Epithelial cell of esophagus (primary cell): ENCODE measurements around the gene CYBC1.
A peak's percentile ranks its signal among the peaks of the same experiment; 100 is the strongest.

ENCODE experiments used
- DNase-seq: peaks from one replicate; pipeline ENCODE4 v3.0.0; 2010; ENCODE audit warnings: low read depth
- H3K4me3 ChIP-seq: 2 replicates; pipeline ENCODE4 v1.5.1; 2011; ENCODE audit warnings: mild to moderate bottlenecking, low read length, control low read depth
- TF ChIP-seq, protein P1 (sequence below): IDR thresholded peaks from 2 replicates; pipeline ENCODE4 v1.5.1; 2011; ENCODE audit warnings: low read depth, mild to moderate bottlenecking, low read length, control low read depth, inconsistent platforms; ENCODE audit not compliant: insufficient read depth; ENCODE audit errors: missing control alignments

The CYBC1 gene

DNA sequence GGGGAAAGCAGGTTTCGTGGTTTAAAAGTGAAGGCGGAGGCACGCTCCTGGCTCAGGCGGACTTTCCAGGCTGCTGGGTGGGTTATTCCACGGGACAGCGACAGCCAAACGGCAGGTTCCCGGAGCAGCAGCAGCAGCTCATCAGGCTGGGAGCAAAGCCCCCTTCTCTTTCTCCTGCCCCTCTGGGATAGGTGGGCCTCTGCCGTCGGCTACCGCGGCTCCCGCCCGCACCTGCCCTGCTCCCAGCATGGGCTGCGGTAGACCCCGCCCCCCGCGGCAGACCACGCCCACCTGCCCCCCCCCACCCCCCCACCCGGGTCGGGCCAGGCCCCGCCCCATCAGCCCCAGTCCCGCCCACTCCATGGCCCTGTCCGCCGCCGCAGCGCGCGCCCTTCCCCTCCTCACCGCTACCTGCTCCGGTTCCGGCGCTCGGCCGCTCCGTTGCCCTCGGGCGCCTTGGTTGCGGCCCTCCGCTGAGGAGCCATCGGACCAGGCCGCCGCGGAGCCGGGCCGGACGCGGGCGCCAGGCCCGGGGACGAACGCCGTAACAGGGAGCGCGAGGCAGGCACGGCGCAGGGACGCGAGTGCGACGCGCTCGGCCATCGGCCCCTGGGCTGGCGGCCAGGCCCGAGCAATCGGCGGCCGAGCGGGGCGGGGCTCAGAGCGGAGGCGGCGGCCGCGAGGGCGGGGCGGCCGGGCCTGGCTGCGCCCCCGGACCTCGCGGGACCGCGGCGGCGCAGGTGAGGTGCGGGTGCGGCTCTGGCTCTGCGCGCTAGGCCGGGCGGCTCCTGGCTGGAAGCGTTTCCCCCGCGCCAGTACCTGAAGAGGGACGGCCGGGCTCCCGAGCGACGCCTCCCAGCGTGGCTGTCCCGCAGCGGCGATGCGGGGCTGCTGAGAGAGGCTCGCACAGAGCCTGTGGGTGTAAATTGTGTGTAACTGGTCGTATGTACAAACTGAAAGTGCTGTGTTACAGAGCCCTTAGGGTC, 32.3 kb downstream of the CYBC1 start, which contains the start of the genes HEXD and OGFOD3:
TSS of gene HEXD (plus strand) at position 347 of the 986 bp plus-strand sequence. CDS start 1,453 bp downstream, outside the sequence.
TSS of gene OGFOD3 (minus strand) at position 586 of the 986 bp plus-strand sequence. CDS start at position 485, 101 bp downstream.
- H3K4me3 ChIP-seq = peak within 1 kb of the TSS; percentile 58
- TF ChIP-seq, protein P1, sequence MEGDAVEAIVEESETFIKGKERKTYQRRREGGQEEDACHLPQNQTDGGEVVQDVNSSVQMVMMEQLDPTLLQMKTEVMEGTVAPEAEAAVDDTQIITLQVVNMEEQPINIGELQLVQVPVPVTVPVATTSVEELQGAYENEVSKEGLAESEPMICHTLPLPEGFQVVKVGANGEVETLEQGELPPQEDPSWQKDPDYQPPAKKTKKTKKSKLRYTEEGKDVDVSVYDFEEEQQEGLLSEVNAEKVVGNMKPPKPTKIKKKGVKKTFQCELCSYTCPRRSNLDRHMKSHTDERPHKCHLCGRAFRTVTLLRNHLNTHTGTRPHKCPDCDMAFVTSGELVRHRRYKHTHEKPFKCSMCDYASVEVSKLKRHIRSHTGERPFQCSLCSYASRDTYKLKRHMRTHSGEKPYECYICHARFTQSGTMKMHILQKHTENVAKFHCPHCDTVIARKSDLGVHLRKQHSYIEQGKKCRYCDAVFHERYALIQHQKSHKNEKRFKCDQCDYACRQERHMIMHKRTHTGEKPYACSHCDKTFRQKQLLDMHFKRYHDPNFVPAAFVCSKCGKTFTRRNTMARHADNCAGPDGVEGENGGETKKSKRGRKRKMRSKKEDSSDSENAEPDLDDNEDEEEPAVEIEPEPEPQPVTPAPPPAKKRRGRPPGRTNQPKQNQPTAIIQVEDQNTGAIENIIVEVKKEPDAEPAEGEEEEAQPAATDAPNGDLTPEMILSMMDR = no peak
- peak; percentile 93 for DNase-seq

DNA sequence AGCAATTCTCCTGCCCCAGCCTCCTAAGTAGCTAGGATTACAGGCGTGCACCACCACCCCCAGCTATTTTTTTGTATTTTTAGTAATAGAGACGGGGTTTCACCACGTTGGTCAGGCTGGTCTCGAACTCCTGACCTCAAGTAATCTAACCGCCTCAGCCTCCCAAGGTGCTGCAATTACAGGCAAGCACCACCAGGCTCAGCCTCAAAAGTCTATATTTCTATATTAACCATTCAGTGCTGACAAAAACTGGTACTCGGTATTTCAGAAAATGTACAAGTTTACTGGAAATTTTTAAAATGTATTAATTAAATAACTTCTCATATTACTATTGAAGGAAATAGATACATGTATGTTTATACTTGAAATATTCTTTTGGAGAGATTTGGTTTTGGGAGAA, 33.8 kb downstream of the CYBC1 start:
- DNase-seq = no peak
- no peak overlapping the region for H3K4me3 ChIP-seq
- TF ChIP-seq, protein P1 = peak; percentile 24

DNA sequence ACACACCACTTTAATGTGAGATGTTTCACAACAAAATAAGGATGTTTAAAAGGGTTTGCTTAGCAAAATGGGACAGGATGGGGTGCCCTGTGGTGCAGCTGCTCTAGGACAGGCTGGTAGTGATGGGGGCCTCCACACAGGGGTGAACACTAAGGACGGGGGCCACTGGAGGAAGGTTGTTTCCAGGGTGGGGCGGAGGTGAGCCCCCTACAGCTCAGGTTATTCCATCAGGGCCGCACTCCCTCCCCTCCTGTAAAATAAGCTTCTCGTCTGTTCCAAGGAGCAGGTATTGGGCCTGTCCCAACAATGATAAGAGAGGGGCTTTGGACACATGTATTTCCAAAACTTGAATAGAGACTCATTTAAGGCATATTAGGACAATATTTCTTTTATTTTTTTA, 34.3 kb downstream of the CYBC1 start:
- no peak for DNase-seq
- H3K4me3 ChIP-seq = no peak overlapping the region
- TF ChIP-seq, protein P1 = no peak

DNA sequence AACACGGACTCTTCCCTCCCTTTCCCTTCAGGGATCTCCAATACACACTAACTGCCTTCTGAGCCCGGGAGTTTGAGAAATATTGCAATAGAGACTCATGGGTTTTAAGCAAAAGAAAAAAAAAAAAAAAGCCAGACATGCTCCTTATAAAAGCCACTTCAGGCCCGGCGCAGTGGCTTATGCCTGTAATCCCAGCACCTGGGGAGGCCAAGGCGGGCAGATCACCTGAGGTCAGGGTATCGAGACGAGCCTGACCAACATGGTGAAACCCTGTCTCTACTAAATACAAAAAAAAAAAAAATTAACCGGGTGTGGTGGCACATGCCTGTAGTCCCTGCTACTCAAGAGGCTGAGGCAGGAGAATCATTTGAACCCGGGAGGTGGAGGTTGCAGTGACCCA, 34.8 kb downstream of the CYBC1 start:
- TF ChIP-seq, protein P1 = no peak
- no peak overlapping the region for H3K4me3 ChIP-seq
- no peak for DNase-seq

DNA sequence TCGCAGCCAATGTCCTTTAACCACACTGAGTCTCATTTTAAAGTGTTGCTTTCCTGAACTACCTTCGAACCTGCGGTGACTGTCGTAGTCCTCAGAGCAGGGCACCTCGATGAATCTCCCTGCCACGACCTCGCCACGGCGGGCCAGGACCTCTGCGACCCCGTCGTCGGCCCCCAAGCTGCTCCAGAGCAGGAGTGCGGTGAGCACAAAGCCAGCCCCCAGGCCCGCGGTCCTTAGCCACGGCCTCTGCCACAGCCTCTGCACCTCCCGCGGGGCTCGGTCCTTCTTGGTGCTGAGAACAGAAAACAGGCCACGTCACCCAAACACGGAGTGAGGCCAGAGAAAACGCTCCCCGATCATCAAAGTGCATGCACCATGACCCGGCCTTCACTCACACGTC, 35.2 kb downstream of the CYBC1 start:
- DNase-seq = no peak
- no peak overlapping the region for H3K4me3 ChIP-seq

DNA sequence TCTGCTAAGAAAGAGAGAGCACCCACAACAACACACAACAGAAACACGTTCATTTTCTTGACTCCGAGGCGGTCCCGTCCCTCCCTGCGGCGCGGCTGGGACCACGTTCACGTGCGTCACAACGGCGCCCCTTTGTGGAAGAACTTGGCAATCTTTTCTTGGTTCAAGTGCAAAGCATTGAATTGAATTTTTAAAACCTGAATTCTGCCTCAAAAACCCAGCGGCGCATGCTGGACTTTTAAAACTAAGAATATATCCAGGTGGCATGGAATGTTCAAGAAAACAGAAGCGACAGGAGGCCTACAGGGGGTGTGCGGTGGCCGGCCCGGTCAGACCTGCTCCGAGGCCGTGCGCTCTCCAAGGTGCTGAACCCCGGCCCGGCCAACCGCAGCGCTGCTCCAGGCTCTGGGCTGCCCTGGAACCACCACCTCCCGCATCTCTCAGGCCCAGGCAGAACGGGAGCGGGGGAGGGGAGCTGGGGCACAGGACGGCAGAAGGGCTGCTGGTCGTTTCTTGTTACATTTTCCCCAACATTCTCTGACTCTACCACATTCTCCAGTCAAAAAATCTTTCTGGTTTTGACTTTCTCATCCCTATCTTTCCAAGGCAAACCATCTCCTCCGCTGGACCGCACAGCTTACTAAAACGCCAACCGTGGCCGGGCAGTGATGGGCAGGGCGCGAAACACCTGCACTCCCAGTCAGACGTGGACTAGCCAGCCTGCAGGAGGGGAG, 35.8 kb downstream of the CYBC1 start:
- TF ChIP-seq, protein P1 = peak; percentile 63
- peak; percentile 68 for DNase-seq

More for the DNA sequence above, 35.2 kb downstream of the CYBC1 start:
- TF ChIP-seq, protein P1 = no peak

More for the DNA sequence above, 35.8 kb downstream of the CYBC1 start:
- no peak overlapping the region for H3K4me3 ChIP-seq
